Breast epithelium (tissue), 3 donors: ENCODE data around the gene NDFIP2.

ENCODE experiments used
- CTCF ChIP-seq, 3 donors: fragments of 450-650 bp; IDR thresholded peaks; one replicate each; pipeline ENCODE4 v1.5.1; 2016 to 2017; ENCODE audit warnings: antibody characterized with exemption in 3 of 3, mild to moderate bottlenecking in 3 of 3, moderate library complexity in 3 of 3
- POLR2A ChIP-seq: fragments of 450-650 bp; IDR thresholded peaks from one replicate; pipeline ENCODE4 v1.6.1; 2016; ENCODE audit warnings: antibody characterized with exemption, mild to moderate bottlenecking, moderate library complexity
- POLR2AphosphoS5 ChIP-seq, 3 donors: sonication (generic); formaldehyde crosslinking; IDR thresholded peaks; one replicate each; pipeline ENCODE4 v1.6.1; 2017; ENCODE audit warnings: antibody characterized with exemption in 3 of 3

- TF ChIP-seq POLR2A (no peak), CTCF (IDR thresholded peaks at IDR 0.05) (no peak), POLR2AphosphoS5 (IDR thresholded peaks at IDR 0.05) (no peak)
These were observed 59.5 kb downstream of the NDFIP2 start for GRCh38 chr13:79540504-79540903.
